Left forelimb (tissue), 1 donor: ENCODE measurements around the gene ST7.
"Not testable (repeated sequence)": the region's sequence is repeated elsewhere in the genome, so short reads cannot be mapped to it uniquely, and the experiment has no call there.

Experiments used
- DNase-seq: peaks from one replicate; pipeline ENCODE4 v3.0.0-alpha.2; 2018; ENCODE audit warnings: low spot score

The ST7 gene

DNA sequence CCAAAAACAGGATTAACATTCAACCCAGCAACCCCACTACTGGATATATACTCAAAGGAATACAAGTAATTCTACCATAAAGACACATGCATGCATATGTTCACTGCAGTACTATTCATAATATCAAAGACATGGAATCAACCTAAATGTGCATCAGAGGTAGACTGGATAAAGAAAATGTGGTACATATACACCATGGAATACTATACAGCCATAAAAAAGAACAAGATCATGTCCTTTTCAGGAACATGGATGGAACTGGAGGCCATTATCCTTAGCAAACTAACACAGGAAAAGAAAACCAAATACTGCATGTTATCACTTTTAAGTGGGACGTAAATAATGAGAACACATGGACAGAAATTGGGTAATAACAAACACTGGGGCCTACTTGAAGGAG lies 77.5 kb downstream of the ST7 start:
- DNase-seq, result not testable (repeated sequence)

DNA sequence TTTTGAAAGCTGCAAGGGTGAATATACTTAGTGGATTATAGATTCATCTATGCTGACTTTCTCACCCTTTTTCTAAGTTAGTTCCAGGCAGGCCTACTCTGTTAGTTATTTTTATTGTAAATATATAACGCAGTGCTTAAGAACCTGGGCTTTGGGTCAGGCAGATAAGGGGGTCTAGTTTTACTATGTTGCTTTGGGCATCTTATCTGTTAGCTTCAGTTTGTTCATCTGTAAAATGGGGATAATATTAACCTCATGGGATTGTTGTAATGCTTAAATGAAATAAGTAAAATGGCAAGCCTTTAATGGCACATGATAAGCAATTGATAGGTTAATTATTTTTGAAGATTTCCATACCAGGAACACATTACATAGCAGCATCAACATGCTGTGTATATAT lies 79.5 kb downstream of the ST7 start:
- no peak for DNase-seq

DNA sequence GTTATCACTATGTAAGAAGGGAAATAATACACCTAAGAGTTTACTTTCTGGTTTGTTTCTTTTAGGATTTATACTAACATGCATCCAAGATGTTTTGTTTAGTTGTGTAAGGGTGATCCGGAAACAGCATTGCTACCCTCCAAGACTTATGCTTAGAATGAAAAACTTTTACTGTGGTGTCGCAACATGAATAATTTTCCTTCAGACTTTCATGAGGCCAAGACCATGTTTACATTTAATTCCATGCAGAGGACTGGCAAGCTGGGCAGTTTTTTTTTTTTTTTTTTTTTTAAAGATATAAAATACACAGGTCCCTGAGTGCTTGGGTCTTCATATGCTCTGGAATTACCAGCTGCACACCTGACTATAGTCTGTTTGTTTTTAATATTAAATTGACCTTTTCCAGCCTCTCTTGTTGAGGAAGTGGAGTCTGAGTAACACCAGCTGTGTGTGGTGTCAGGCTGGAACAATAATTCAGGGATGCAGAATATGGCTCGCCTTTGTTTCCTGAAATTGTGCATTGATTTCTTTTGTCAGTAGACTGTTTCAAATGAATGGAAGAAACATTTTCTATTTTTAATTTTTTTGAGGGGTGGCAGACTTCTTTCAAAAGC lies 81.7 kb downstream of the ST7 start:
- DNase-seq, result no peak

DNA sequence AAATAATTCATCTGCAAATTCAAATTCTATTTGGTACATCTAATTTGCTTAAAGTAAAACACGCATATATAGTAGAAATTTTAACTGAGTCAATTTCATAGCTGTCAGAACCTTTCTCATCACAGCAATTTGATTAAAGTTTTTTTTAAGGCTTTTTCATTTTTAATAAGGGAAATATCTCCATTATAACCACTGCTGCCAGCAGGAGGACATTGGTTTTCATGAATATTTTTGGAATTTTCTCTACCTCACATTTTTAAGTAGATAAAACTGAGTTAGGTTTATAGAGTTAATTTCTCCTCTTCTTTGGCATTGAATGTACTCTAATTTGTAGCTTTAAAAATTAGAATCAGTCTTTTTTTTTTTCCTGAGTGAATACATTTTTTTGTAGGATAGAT lies 82.2 kb downstream of the ST7 start:
- no peak for DNase-seq

DNA sequence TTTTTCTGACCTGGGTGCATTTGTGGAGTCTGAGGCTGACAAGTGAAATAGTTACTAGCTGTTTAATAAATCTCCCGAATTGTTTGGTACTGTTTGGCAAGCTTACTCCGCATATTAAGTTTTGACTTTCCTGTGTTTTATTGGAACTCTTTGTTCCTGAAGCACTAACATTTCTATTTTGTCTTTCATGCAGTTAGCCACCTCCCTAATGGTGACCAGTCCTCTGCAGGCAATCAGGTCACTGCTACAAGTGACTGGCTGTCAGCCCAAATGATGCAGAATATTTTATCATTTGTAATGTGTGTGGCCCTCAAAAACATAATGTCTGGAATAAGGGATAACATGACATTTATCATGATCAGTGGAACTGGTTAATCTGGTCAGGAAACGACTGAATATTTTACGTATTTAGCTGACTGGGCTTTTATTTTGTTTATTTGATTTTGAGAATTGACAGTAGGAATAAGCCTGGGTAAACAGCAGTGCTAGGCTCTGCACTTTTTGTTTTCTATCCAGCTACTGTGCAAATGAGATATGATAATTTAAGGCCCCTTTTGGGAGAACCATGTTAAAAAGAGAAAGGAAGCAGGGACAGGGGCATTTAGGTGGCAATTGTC lies 82.9 kb downstream of the ST7 start:
- no peak for DNase-seq

DNA sequence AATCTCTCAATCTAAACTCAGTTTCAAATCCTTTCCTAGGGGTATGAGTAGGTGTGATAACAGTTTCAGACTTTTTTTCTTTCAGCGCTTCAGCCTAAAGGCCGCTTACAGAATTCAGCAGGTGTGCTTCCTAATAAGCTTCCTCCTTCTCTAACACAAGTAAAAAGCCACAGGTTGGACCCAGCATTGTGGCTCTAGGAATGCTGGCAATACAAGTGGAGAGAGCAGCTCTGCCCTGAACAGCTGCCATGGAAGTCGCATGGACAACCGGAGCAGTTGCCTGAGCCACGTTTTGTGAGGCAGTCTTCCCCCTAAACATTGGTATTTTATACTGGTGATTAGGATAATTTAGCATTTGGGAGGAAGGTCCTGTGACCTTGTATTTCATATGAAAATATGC lies 83.5 kb downstream of the ST7 start:
- no peak for DNase-seq

DNA sequence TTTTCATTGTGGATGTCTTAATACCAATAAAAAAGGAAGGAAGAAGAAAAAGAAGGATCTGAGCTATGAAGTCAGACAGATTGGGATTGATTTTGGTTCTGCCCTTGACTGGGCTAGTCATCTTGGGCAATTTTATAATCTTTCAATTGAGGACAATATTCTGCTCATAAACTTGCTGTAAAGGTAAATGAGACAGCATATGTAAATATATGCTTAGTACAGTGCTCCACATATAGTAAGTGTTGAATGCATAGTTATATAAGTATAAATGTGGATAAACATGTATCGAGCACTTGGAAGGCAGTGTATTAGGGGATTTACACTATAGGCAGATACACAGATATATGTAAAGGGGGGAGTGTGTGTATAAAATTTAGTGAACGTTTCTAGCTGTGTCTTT lies 85.1 kb downstream of the ST7 start:
- no peak for DNase-seq

DNA sequence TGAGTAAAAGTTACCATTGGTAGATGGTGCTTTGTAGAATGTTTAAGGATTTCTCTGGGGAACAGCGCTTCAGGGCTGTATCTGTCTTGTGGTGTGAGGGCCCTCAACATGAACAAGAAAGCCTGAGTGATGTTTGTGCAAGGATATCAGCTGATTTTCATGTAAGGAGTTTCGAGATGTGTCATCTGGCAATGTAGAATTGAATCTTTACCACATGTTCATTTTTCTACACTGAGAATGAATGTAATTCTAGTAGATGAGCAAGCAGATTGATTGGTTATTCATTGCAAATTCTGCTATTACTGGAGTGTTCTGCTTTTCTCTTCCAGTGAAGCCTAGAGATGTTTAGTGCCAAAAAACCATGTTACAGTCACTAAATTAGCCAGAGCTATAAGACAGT lies 87.7 kb downstream of the ST7 start:
- no peak for DNase-seq

DNA sequence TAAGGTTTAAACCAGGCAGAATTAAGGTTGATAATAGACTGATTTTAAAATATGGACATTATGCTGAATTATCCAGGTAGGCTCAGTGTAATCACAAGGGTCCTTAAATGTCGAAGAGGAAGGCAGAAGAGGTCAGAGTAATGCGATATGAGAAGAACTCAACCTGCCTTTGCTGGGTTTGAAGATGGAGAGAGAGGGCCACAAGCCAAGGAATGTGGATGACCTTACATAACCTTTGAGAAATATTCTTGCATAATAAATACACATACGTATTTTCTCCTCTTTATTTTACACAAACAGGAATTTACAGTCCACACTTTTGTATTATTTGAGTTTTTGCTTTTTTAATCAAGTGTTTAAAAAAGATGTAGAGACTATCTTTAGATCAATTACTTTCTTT lies 88.5 kb downstream of the ST7 start:
- no peak for DNase-seq

DNA sequence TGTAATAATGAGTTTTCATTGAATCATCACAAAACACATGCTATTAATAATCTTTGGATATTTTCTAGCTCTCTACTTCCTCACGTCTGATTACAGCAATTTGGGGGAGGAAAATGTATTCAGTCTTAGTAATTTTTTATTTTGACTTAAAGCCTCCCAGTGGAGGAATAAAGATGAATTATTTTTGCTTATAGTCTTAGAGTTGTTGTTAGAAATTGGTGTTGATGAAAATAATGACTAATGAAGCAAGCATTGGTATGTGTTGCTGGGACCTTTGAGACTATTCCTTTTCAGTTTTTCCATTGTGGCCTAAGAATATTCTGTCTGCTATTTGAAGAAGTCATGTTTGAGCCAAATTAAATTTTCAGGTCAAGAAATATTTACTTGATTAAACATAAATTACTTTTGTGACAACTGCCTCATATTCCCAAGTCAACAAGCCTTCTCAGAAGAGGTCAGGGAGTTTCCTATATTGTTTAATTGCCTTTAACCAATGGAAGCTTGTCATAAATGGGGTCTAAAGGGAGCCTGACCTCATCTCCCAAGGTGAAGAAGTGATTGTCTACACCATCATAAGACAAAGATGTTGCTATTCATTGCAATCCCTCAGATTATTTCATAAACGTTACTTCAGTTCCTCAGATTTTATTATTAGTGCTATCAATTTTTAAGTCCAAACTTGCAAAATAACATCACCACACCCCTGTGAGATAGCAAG lies 90.0 kb downstream of the ST7 start:
- no peak for DNase-seq

DNA sequence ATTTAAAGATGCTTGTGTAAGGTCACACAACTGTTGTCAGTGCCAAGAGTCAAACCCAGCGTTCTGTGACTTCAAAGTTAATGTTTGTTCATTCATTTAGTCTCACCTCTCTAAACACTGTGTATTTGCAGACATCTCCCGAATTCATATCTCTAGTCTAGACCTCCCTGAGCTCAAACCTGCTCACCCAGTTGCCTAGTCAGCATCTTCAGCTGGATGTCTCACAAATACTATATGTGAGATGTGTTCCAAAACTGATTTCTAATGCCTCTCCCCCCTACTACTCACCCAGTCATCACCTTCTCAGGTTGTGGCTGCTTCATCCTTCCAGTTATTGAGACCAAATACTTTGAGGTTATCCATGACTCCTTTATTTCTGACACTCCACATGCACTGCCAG lies 91.4 kb downstream of the ST7 start:
- no peak for DNase-seq

DNA sequence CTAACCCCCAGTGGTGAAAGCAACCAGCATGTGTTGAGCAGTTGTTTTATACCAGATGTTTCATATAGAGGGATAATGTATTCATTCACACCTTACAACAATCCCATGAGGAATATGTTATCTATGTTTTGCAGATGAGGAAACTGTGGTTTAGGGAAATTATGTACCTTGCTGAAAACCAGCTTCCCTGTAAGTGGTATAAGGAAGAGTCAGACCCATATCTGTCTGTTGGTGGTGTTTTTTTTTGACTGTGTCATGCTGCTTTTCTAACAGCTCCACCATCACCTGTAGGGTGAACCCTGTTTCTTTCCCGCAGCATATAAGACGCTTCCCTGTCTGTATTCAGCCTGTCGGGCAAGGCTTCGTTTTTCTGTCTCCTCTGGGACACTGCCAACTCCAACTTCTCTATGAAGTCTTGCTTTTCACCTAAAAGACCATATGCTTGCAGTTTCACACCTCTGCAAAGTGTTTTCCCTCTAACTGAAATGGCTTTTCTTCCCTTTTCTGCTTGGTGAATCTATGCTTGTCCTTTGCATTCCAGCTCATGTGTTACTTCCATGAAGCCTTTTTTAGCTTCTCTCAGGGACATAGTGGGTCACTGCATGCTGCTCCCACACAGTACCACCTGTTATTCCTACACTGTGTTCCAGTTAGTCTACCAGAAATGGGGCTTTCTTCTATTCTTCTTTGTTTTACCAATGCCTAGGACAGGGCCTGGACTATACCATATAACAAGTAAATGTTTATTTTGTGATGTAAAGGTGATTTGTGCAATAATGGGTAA lies 92.8 kb downstream of the ST7 start:
- no peak for DNase-seq

DNA sequence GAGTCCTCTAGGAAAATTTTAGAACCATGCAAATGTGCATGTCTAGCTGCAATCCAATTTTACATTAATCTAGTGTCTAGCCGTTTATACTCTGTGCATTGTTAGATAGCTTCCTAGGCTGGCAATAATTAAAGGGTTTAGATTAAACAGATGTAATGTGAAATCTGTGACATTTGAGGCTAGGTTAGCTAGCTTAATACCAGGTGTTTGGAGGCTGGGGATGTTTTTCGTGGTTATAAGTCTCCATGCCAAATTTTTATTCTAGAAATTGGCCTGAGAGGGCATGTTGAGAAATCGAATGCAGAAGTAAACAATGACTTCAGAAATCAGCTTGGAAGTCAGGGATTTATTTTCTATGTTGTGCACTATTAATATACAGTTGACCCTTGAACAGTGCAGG lies 94.2 kb downstream of the ST7 start:
- no peak for DNase-seq

DNA sequence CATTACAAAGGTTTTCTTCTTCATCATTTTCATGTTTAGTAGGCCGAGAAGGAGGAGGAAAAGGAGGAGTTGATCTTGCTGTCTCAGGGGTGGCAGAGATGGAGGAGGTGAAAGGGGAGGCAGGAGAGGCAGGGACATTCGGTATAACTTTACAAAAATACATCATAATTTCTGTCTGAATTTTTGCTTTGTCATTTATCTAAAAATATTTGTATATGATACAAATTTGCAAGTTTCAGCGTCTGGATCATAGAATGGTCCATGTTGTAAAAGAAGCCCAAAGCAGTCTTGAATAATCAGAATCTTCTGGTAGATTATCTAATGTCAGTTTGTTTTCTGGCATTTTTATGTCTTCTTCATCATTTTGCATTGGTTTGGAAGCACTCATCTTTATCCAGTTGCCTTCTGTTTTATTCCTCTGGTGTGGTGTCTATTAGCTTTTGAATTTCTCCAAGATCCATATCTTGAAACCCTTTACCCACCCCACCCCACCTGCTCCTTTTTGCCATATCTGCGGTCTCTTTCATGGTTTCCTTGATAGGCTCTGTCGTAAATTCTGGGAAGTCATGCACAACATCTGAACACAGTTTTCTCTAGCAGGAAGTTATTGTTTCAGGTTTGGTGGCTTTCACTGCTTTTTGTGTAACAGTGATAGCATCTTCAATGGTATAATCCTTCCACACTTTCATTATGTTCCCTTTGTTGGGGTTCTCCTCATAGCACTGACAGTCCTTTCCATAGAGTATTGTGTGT lies 95.0 kb downstream of the ST7 start:
- no peak for DNase-seq

DNA sequence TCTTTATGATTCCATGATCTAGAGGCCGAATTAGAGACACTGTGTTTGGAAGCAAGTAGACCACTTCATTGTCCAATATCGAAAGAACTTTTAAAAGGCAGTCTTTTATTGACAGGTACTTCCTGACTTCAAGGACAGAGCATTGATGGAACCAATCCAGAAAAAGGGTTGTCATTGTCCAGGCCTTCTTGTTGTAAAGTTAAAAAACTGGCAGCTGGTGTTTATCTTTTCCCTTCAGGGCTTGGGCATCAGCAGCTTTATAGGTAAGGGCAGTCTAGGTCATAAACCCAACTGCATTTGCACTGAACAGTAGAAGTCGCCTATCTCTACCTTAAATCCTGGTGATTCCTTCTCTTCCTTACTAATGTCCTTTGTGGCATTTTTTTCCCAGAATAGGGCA lies 95.6 kb downstream of the ST7 start:
- DNase-seq, result no peak

DNA sequence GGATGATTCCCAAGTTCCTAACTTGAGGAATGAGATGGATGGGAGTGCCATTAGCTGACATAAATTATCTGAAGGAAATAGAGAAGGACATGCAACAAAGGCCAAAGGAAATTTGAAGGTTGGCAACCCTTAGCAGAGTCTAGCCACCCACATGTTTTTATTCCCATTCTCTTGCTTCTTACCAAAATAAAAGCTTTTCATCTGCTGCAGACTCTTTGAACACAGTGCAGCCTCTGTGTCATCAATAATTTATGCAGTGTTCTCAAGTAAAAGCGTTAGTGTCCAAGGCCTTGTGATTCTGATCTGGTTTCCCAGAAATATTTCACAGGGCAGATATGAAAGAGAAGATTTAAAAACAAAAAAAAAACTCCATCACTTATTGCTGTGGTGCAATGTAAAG lies 98.5 kb downstream of the ST7 start:
- no peak for DNase-seq

DNA sequence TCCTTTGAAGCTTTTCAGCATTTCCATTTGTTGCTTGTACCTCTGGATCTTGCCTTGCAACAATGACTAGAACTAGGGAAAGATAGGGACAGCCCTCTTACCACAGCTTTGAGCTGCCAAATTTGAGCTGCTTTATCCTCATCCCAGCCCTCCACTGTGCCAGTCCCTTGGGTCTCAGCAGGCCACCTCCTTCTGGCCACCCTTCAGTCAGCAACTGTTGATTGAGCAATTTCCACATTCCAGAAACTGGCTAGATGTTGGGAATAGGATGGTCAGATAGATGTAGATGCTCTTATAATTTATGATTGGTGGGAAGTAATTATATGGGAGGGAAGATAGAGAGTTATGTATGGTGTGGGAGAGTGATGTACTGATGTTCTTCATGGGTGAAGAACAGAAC lies 100.1 kb downstream of the ST7 start:
- no peak for DNase-seq

DNA sequence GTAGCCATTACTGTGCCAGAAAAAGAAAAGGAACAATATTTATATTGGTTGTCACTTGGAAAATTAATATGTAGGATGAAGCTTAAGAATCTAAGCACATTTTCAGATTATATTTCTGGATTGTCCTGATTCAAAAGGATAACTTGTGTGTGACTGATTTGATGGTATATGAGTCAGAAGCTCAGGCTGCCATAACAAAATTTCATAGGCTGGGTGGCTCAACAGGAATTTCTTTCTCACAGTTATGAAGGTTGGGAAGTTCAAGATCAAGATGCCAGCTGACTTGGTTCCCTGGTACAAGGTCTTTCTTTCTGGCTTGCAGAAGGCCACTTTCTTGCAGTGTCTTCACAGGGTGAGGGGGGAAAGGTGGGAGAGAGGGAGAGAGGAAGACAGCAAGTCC lies 108.5 kb downstream of the ST7 start:
- DNase-seq, result no peak

DNA sequence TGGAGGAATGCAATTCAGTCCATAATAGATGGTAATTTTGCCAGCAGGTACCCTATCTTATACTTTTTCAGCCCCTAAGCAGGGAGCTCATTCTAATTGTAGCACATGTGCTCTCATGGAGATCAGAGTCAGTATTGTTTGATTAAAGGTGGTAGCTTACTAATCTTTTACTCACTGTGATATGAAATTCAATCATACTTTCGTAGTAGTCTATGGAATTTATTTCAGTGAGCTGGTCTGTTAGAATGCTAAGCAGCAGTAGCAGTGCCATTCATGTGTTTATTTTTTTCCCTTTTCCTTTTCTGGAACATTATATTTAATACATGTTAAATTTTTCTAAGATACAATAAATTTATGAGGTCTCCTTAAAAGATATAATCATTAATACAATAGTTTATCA lies 109.0 kb downstream of the ST7 start:
- no peak for DNase-seq

DNA sequence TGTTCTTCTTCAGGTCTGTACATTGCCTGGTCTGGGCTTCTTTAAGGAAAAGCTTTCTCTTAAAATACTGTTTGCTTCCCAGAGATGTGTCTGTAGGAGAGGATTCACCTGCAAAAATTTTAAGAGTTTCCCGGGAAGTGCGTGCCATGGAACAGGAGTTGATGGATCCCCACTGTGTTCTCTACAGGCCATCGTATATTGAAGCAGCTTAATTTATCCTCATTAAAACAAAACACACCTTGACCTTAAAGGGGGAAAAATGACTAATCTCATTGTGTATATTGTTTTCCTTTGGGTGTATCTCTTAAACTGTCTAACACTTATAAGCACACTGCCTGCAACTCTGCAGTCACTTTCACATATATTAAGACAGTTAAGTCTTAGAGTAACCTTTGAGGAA lies 111.4 kb downstream of the ST7 start:
- DNase-seq, result no peak

DNA sequence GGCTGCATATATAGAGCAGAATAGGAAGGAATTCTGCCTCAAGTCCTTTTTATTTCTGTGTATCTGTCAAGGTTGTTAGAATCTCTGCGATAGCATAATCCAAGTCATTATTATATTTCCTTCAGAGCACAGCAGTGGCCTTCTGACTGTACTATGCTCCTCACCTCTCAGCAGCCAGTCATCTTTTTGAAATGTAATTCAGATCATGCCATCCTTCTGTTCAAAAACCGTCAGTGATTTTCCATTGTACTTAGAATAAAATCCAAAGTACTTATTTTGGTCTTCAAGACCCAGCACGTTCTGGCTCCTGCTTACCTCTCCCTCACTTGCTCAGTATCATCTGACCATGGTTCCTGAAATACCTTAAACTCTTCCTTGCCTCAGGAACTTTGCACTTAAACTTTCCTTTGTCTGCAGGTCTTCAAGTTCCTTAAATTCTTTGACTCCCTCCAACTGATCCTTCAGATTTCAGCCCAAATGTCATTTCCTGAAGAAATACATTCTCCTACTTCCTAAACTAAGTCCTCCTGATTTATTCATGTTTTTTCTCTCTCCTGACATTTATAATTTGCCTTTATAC lies 112.4 kb downstream of the ST7 start:
- no peak for DNase-seq

DNA sequence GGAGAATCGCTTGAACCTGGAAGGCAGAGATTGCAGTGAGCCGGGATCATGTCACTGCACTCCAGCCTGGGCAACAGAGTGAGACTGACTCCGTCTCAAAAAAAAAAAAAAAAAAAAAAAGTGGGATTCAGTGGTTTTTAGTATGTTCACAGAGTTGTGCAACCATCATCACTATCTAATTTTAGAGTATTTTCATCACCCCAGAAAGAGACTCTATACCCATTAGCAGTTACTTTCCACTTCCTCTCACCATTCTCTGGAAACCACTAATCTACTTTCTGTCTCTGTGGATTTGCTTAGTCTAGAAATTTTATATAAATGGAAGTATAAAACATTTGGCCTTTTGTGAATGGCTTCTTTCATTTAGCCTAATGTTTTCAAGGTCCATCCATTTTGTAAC lies 113.4 kb downstream of the ST7 start:
- DNase-seq, result no peak
